NOMO-1 treated with DMSO at 0.1 percent for 48 hours (cell line): ENCODE data around the gene FSIP1.

ENCODE experiments used
- DNase-seq: peaks from one replicate; lab custom pipeline; 2025; ENCODE audit not compliant: unreplicated experiment; lab: John Stamatoyannopoulos, UW

The FSIP1 gene

DNA sequence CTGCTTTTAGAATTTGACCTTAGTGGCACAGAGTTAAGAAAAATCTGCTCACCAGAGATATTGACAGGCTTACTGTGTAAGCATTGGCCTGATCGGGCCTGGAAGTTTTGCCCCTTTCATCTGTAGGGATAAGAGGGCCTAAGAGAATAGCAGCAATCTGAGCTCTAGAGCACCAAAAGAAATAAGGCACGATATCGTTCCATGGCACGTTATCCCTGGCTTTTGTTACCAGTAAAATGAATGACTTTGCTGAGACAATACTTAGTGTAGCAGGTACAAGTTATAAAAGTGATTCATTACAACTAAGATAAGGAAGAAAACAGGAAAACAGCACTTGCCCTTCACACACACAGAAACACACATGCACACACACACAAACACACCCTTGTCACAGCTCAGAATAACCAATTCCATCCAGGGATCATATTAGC, 196.8 kb downstream of the FSIP1 start:
- no peak for DNase-seq

DNA sequence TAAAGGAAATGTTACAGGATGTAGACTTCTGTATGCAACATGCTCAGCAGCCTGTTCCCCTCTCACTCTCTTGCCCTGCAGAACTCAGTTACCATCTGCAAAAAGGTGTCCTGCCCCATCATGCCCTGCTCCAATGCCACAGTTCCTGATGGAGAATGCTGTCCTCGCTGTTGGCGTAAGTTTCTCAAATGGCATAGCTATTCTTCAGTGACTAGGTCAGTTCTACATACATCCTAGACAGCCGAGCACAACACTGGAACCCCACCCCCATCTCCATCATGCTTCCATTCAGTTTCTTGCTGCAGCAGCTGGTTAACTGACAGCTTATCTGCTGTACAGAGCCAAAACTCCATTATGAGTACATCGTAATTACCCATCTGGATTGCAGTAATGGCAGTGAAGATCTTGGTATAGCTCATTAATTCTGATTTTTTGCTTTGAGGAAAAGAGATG, 197.2 kb downstream of the FSIP1 start:
- DNase-seq, result no peak

DNA sequence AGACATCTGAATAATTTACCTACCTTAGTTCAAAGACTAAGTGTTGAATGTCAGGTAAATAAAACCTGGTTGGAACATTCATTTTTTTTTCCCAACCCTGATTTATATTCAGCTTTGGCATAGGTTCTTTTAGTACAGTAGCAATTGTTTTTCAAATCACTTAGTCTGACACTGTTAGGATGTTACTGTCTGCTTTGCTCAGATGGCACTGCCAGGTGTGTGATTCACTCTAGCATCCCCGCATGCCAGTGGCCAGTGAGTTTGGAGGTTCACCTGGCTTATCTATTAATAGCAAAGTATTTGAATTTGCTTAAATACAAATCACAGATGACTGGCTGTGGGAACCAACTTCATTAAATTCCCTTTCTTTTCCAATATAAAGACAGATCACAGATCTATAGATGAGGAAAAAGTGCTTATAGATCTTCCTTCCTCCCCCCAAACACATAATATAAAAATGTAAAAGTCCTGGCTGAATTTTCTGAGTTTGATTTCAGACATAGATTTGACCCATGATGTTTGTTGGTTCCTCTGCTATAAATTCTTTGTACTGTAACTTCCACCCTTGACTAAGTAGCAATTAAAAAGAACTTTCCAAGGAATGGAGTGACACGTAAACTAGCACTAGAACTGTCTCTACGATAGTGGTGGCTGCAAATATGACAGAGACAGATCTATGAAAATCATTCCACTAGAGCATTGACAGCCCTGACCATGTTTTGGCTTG, 197.8 kb downstream of the FSIP1 start:
- DNase-seq, result no peak

DNA sequence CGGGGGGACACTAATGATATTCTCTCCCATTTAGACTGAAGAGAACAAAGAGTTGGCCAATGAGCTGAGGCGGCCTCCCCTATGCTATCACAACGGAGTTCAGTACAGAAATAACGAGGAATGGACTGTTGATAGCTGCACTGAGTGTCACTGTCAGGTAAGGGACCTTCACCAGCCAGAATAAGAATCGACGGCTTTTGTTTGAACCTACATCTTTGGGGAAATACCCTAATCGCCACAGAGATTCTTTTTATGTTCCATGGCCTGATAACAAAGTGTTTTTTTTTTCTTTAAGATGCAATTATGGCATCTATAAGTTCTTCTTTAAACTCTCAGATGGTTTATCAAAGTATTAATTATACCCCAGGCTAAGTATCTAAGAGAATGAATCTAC, 198.4 kb downstream of the FSIP1 start:
- no peak for DNase-seq

GRCh38 chr15:39583596-39584265, 198.9 kb downstream of the FSIP1 start:
- DNase-seq, result no peak

- DNase-seq, result no peak
These were observed 199.6 kb downstream of the FSIP1 start for GRCh38 chr15:39582977-39583595.

GRCh38 chr15:39582286-39582976, 200.2 kb downstream of the FSIP1 start:
- no peak for DNase-seq

GRCh38 chr15:39581793-39582285, 200.8 kb downstream of the FSIP1 start:
- DNase-seq, result peak; percentile 41

DNA sequence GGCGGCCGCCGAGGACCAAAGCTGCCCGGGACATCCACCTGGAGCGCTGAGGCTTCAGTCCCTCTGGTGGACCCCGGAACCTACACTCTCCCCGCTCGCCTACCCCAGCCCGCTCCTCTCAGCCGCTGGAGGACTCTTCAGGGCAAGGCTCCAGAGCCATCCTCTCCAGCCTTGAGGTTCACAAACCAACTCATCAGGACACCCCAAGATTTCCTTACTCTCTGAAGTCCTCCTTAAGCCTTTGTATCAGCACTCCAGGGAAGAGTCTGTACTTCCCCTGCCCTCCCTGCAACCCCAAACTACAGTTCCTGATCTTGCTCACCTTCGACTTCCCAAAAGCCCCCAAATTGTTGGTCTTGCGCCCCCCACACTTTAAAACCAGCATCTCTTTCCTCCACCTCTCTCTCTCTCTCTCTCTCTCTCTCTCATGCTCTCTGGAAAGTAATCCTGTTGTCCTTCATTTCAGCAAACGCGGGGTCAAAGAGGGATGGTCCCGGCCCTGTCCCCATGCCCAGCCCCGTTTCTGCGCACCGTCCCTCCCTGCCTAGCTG, 201.3 kb downstream of the FSIP1 start:
- no peak for DNase-seq

GRCh38 chr15:39580485-39581241, 202.0 kb downstream of the FSIP1 start, which contains the start of gene THBS1:
Gene THBS1 (plus strand): TSS chr15:39581079. CDS start chr15:39581858, 779 bp downstream.
- DNase-seq, result peak; percentile 33

- DNase-seq, result peak; percentile 84
These were observed 202.5 kb downstream of the FSIP1 start for GRCh38 chr15:39580117-39580484.

- DNase-seq, result no peak
These were observed 203.0 kb downstream of the FSIP1 start for GRCh38 chr15:39579487-39580116.

- no peak for DNase-seq
These were observed 203.7 kb downstream of the FSIP1 start for GRCh38 chr15:39578851-39579486.

DNA sequence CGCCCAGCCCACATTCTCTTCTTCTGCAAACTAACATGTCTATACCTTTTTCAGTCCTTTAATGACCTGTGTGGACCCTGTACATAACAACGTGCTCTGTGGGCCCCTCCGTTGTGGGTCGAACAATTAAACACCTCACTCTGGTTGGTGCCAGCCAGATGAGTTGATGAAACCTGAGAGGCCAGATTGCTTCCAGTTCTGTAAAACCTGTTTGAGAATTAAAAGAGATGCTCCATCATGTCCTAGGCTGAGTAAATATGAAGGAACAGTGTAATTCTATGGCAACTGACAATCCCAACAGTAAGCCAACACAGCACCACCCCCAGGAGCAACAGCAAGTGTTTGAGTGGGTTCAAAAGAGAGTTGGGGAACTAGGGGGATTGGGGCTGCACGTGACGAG, 207.5 kb downstream of the FSIP1 start:
- no peak for DNase-seq

DNA sequence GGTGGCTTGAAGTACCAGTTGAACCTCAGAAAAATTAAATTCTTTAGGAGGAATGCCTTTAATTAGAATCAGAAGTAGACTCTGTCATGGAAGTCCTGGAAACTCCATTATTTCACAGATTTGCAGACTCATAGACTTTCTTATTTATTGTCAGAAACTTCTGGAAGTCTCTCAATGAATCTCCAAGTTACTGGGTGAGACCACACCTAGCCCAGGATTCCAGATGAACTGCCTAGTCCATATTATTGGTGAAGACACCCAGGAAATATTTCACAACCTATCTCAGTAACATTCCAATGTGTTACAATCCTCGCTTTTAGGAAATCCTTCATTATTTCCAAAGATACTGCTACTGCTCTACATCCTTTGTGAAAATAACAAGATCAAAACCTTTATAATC, 208.2 kb downstream of the FSIP1 start:
- DNase-seq, result no peak

GRCh38 chr15:39573844-39574243, 208.8 kb downstream of the FSIP1 start:
- no peak for DNase-seq

DNA sequence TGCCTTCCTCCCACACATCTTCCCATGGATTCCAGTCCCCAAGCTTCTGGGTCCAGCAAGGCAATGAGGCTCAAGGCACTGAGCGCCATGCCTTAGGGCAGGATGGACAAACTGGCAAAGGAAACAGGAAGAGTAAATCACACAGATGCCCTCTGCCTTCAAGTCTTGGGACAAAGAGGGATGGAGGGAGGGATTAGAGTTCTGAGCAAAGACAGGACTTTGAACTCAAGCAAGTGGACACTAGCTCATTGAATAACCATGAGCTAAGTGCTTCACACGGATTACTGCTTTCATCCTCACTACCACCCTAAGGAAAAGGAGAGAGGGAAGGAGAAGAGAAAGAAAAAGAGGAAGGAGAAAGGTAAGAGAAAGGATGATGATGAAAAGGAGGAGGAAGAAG, 209.4 kb downstream of the FSIP1 start:
- DNase-seq, result no peak

DNA sequence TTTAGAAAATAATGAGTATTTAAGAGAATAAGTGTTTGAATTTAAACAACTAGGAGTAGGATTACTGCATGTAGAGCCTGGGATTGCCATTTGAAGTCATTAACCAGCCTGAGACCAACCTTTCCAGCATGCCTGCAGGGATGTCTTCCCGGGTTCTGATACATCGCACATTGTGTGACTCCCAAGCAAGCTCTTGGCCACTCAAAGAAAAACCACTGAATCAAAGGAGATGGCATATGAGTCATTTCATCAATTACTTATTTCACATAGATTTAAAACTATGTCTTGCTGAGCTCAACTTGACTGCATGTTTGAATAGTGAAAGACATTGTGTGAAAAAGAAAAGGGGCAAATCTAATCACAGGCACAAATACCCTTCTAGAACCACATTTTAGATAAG, 216.8 kb downstream of the FSIP1 start:
- DNase-seq, result no peak

GRCh38 chr15:39564972-39565665, 217.5 kb downstream of the FSIP1 start:
- DNase-seq, result no peak
